GM21447 (cell line): ENCODE results near the gene PKMYT1.
A peak's percentile ranks its signal among the peaks of the same experiment; 100 is the strongest.

Source experiments
- ATAC-seq: cut with Tn5 transposase; IDR thresholded peaks from one replicate; pipeline ENCODE4 v1.9.1; 2021; ENCODE audit not compliant: unreplicated experiment

PKMYT1 gene

GRCh38 chr16:2980227-2981176, at the start of gene PKMYT1:
TSS of gene PKMYT1 (minus strand) at chr16:2980446. CDS start at chr16:2979657, 789 bp downstream.
- peak; percentile 59 for ATAC-seq

GRCh38 chr16:3029491-3030221, 49.4 kb upstream of the PKMYT1 start:
- no peak for ATAC-seq

GRCh38 chr16:3028716-3029319, 48.6 kb upstream of the PKMYT1 start:
- no peak for ATAC-seq

- ATAC-seq, result no peak
Measured at GRCh38 chr16:3027983-3028715, 47.9 kb upstream of the PKMYT1 start.

- no peak for ATAC-seq
Measured at GRCh38 chr16:3027489-3027795, 47.2 kb upstream of the PKMYT1 start.

GRCh38 chr16:3026609-3027488, 46.6 kb upstream of the PKMYT1 start:
- no peak for ATAC-seq

DNA sequence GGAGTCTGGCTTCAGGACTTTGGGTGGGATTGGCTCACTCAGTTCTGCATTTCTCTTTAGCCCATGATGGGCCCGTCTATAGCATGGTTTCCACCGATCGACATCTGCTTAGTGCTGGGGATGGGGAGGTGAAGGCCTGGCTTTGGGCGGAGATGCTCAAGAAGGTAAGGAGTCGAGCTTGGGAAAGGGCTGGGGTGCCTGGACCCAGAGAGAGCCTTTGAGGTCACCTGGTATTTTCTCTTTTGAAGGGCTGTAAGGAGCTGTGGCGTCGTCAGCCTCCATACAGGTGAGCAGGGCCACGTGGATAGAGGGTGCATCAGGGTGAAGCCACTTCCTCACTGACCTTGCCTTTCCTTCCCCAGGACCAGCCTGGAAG, 45.7 kb upstream of the PKMYT1 start:
- no peak for ATAC-seq

DNA sequence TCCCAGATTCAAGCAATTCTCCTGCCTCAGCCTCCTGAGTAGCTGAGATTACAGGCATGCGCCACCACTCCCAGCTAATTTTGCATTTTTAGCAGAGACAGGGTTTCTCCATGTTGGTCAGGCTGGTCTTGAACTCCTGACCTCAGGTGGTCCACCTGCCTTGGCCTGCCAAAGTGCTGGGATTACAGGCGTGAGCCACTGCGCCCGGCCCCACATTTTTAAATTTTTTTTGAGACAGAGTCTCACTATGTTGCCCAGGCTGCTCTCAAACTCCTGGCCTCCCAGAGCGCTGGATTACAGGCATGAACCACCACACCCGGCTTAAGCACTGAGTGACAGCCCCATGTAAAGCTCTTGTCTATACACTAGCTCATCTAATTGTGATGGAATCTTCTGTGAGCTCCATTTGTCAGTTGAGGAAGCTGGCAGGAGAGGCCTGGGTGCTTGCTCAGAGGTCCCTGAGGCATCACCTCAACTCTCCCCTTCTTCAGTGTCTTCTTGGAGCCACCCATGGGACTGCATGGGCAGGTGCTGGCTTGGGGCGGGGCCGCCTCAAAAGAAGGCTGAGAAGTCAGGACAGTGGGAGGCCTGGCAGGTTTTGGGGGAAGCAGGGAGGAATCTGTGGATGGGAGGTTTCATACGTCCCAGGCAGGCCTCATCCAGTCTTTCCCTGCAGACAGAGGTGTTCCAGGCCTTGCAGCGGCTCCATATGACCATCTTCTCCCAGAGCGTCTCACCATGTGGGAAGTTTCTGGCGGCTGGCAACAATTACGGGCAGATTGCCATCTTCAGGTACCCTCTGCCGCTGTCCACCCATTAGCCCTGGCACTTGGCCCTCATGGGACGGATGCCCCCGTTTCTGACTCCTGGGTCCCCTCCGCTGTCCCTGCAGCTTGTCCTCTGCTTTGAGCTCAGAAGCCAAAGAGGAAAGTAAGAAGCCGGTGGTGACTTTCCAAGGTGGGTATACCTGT, 45.1 kb upstream of the PKMYT1 start:
- ATAC-seq, result no peak

DNA sequence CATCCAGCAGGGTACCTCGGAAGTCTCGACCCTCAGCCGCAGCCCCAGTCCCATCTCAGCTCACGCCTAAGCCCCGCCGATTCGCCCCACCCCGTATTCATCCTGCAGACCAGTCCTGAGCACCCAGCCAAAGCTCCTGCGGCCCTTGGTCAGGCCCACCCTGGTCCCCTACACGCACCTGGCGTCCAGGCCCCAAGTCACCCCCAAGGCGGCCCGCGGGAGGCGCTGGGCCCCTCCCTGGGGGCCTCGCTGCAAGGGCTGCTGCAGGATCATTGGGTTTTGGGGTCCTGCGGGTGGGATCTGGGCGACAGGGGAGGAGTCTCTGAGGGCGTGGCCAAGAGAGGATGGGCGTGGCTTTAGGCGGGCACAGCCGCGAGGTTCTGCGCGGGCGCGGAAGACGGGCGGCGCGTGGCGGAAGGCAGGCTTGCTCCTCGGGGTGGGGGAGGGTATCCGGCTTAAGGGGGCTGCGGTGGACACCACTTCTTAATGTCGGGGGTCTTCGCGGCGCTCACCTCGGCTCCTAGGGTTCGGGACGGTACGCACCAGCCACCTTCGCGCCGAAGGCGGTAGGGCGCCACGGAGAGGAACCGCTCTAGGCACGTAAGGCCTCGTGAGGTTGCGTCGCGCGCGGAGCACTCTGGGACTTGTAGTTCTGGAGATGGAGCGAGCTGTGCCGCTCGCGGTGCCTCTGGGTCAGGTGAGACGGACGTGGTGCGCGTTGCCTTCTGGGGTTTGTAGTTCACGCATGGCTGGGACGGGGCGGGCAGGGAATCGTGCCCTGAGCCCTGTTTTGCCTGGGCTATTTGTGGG, 43.6 kb upstream of the PKMYT1 start, which contains the start of the genes HCFC1R1 and THOC6:
HCFC1R1 (minus strand) TSS at position 274 of the 810 bp plus-strand sequence; CDS start at position 273, 1 bp downstream.
THOC6 (plus strand) TSS at position 367 of the 810 bp plus-strand sequence; CDS start at position 659, 292 bp downstream.
- peak; percentile 63 for ATAC-seq

GRCh38 chr16:3023415-3023668, 43.1 kb upstream of the PKMYT1 start:
- ATAC-seq, result no peak

DNA sequence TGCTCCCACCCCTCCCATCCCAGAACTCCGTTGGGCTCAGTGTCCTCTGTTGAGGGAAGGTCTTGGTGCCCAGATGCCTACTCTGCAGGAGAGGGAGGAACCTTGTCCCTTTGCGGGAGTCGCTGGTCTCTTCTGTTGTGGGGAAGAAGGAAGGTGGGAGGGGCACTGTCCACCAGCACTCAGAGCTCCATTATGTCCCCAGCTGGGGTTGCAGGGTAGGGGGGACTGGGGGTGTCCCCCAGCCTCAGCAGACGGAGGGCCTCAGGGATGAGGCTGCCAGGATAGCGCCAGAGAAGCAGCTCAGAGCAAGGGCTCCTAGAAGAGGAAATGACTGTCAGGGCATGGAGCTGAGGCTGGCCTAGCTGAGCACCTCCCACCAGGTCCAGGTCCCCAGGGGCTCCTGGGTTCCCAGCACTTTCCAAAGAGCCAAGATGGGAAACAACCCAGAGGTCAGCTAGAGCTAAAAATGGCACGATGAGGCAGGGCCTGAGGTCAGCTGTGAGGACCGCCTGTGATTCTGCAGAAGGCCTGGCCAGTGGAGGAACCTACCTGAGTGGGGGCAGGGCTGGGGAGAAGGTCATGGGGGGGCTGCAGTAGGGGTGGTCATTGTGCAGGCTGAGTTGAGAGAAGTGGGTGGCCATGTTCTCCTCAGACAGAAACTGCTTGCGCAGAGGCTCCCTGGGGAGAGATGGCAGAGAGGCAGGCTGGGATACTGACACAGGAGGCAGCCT, 42.6 kb upstream of the PKMYT1 start:
- no peak for ATAC-seq

GRCh38 chr16:3022208-3022683, 42.0 kb upstream of the PKMYT1 start:
- no peak for ATAC-seq

- no peak for ATAC-seq
Measured at GRCh38 chr16:3021449-3022207, 41.4 kb upstream of the PKMYT1 start.

- no peak for ATAC-seq
Measured at GRCh38 chr16:3020604-3021448, 40.6 kb upstream of the PKMYT1 start.

DNA sequence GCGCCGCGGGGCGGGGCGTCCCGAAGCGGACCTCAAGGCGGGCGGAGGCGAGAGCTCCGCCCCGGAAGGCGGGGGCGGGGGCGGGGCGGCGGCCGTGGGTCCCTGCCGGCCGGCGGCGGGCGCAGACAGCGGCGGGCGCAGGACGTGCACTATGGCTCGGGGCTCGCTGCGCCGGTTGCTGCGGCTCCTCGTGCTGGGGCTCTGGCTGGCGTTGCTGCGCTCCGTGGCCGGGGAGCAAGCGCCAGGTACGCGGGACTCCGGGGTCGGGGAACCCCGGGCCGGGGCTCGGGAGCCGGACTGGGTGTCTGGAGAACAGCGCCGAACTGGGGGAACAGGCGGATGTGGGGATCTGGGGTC, 40.0 kb upstream of the PKMYT1 start, which contains the start of gene TNFRSF12A:
TNFRSF12A (plus strand) TSS at position 122 of the 357 bp plus-strand sequence; CDS start at position 152, 30 bp downstream.
- ATAC-seq, result no peak
